Duodenal mucosa (tissue), 2 donors: ENCODE measurements around the gene HDGF.

Experiments
- H3K27ac ChIP-seq: one replicate; pipeline ENCODE4 v1.7.0; 2013; ENCODE audit warnings: low read depth, low read length
- H3K27me3 ChIP-seq, 2 donors: one replicate each; pipeline ENCODE4 v1.7.0; 2013; ENCODE audit warnings: low read length in 2 of 2, control low read depth in 1 of 2; ENCODE audit not compliant: insufficient read depth in 2 of 2, control insufficient read depth in 1 of 2
- H3K36me3 ChIP-seq, 2 donors: one replicate each; pipeline ENCODE4 v1.7.0; 2013; ENCODE audit warnings: low read length in 2 of 2, control low read depth in 1 of 2; ENCODE audit not compliant: insufficient read depth in 2 of 2, control insufficient read depth in 1 of 2
- H3K4me1 ChIP-seq, 2 donors: one replicate each; pipeline ENCODE4 v1.7.0; 2013; ENCODE audit warnings: low read length in 2 of 2, control low read depth in 1 of 2; ENCODE audit not compliant: insufficient read depth in 2 of 2, control insufficient read depth in 1 of 2
- H3K4me3 ChIP-seq, 2 donors: one replicate each; pipeline ENCODE4 v1.7.0; 2013; ENCODE audit warnings: low read length in 2 of 2, low read depth in 1 of 2
- H3K9ac ChIP-seq, 2 donors: one replicate each; pipeline ENCODE4 v1.7.0; 2013; ENCODE audit warnings: low read length in 2 of 2, low read depth in 1 of 2
- H3K9me3 ChIP-seq, 2 donors: one replicate each; pipeline ENCODE4 v1.7.0; 2013; ENCODE audit warnings: low read length in 2 of 2, control low read depth in 1 of 2; ENCODE audit not compliant: control insufficient read depth in 1 of 2

The HDGF gene

DNA sequence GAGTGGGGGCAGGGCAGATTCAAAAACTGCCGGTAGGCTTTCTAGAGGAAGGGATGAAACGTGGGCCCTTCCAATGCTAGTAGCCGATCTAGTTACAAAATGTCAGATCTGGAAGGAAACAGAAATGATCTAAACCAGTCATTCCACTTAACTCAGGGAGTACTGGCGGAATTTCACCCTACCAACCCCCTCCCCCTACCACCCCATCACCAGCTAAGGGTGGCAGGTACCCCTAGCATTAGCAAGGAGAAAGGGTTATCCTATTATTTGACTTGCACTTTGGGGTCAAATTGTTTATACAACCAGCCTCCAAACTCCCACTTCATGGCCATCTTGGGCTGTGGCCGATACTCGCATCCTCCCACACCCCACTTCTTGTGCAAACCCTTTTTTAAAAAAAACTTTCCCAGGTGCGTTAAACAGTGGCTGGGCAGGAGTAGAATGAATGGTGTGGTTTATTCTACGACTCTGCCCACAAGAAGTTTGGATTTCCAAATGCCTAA is 9.9 kb downstream of the HDGF start:
- peaks cover 27 to 31% of the 10 kb centered on the region in 2 donors for H3K4me1 ChIP-seq
- H3K27ac ChIP-seq = peak overlapping the region; percentile 67
- H3K9ac ChIP-seq = peak overlapping the region in 1 of 2 donors; percentile 35
- peaks cover 28 to 48% of the 10 kb centered on the region in 2 donors for H3K36me3 ChIP-seq
- no peaks in the 10 kb centered on the region for H3K9me3 ChIP-seq
- peak overlapping the region; percentile 41 to 65 for H3K4me3 ChIP-seq
- H3K27me3 ChIP-seq = no peaks in the 10 kb centered on the region

DNA sequence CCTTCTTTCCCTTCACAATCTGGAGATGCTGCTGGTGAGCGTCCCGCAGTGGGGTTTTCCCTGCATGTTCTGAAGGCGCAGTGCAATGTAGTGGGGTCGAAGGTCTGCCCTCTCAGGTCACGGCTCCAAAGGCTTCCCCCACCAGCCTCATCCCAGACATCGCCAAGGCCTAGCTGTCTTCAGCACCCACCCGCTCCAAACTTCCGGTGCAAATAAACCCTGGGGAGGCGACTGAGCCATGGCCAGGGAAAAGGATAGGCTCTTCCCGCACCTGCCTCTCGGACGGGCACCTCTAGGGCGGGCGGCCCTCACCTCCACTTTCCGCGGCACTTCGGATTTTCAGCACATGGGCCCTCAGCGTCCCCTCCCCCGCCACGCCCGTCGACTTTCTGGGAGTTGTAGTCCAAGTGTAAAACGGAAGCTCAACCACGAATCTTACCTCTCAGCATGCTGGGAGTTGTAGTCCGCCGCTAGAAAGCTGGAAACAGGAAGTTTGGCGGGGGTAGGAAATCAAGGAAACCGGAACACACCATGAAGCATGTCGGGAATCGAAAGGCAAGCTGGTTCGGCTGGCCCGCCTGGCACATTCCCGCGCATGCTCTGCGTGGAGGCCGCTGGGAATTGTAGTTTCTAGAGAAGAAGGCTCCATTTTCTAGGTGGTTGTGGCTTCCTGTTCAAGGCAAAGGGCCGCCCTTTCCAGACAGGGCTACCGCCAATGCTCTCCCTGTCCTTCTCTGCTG is 10.6 kb downstream of the HDGF start, which contains the start of gene MRPL24:
TSS of gene MRPL24 (minus strand) at position 348 of the 740 bp plus-strand sequence. CDS start 2,384 bp downstream, outside the sequence.
- H3K4me3 ChIP-seq = peak within 1 kb of the TSS; percentile 96 to 97
- H3K27ac ChIP-seq = peak within 1 kb of the TSS; percentile 67
- peak within 1 kb of the TSS; percentile 71 to 91 for H3K9ac ChIP-seq
- no peaks in the 10 kb centered on the region for H3K9me3 ChIP-seq
- peaks cover 20 to 26% of the 10 kb centered on the region in 2 donors for H3K4me1 ChIP-seq
- H3K27me3 ChIP-seq = no peaks in the 10 kb centered on the region
- peaks cover 28 to 52% of the 10 kb centered on the region in 2 donors for H3K36me3 ChIP-seq

- H3K4me3 ChIP-seq = peak overlapping the region; percentile 96 to 97
- peak overlapping the region; percentile 28 for H3K27ac ChIP-seq
- H3K4me1 ChIP-seq = peaks cover 14 to 21% of the 10 kb centered on the region in 2 donors
- peak overlapping the region; percentile 71 to 91 for H3K9ac ChIP-seq
- no peaks in the 10 kb centered on the region for H3K9me3 ChIP-seq
- H3K27me3 ChIP-seq = no peaks in the 10 kb centered on the region
- peaks cover 28 to 52% of the 10 kb centered on the region in 2 donors for H3K36me3 ChIP-seq
Measured at GRCh38 chr1:156740237-156740740, 11.2 kb downstream of the HDGF start.

DNA sequence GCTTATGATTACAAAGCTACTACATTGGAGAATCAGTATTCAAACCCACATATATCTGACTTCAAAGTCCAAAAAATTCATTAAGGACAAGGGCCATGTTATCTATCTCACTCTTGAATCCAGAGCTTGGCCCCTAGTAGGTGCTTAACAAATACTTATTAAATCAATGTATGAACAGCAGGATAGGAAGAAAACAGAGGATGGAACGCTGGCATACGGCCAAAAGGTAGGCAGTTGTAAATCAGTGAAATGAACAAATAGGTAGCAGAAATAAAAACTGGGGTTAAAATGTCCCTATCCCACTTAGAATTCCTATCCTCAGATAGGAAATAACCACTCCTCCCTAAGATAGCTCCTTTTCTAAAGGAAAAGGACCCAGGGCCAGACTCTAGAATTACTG is 12.6 kb downstream of the HDGF start:
- Histone ChIP-seq H3K4me3 (no peak overlapping the region), H3K4me1 (peaks cover 12 to 21% of the 10 kb centered on the region in 2 donors), H3K9me3 (no peaks in the 10 kb centered on the region), H3K9ac (no peak overlapping the region), H3K27me3 (no peaks in the 10 kb centered on the region), H3K36me3 (peaks cover 19 to 46% of the 10 kb centered on the region in 2 donors), H3K27ac (no peak overlapping the region)

DNA sequence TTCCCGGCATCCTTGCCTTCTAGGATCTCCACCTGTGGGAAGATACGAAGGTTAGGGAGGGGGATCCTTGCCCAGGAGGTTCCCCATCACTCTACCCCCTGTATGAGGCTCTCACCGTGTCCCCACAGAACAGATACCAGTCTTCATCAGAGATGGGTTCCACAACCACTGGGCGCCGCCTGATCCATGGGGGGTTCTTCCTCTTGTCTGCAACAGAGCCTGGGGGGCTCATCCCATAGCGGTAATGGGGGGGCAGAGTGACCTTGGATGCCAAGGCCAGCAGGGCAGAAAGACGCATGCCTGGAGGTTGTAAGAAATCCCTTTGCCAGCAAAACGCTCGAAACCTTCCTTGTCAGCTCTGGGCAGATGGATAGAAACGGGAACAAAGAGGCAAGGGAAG is 13.1 kb downstream of the HDGF start:
- no peak overlapping the region for H3K27ac ChIP-seq
- H3K36me3 ChIP-seq = peaks cover 14 to 46% of the 10 kb centered on the region in 2 donors

DNA sequence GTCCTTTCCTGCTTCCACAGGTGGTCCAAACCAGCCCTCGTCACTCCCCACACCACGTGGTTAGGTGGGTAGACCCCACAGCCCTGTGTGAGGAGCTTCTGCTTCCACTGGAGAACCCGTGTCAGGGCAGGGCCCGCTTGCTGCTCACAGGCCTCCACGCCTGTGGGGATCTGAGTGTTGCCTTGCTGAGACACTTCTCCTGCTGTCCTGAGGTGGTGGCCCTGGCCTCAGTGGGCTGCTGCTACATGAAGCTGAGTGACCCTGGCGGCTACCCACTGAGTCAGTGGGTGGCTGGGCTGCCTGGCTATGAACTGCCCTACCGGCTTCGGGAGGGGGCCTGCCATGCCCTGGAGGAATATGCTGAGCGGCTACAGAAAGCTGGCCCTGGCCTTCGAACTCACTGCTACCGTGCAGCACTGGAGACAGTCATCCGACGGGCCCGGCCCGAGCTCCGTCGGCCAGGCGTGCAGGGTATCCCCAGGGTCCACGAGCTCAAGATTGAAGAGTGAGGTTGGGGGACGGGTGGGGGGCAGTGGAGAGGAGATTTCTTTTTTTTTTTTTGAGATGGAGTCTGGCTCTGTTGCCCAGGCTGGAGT is 17.4 kb downstream of the HDGF start:
- Histone ChIP-seq H3K4me1 (peaks cover 8 to 11% of the 10 kb centered on the region in 2 donors), H3K9ac (no peak overlapping the region), H3K4me3 (no peak overlapping the region), H3K9me3 (no peaks in the 10 kb centered on the region), H3K27me3 (no peaks in the 10 kb centered on the region), H3K36me3 (peaks cover 11 to 52% of the 10 kb centered on the region in 2 donors), H3K27ac (no peak overlapping the region)

More for the DNA sequence above, 13.1 kb downstream of the HDGF start:
- Histone ChIP-seq H3K9ac (no peak overlapping the region), H3K4me1 (peaks cover 12 to 21% of the 10 kb centered on the region in 2 donors), H3K27me3 (no peaks in the 10 kb centered on the region), H3K9me3 (no peaks in the 10 kb centered on the region), H3K4me3 (no peak overlapping the region)

DNA sequence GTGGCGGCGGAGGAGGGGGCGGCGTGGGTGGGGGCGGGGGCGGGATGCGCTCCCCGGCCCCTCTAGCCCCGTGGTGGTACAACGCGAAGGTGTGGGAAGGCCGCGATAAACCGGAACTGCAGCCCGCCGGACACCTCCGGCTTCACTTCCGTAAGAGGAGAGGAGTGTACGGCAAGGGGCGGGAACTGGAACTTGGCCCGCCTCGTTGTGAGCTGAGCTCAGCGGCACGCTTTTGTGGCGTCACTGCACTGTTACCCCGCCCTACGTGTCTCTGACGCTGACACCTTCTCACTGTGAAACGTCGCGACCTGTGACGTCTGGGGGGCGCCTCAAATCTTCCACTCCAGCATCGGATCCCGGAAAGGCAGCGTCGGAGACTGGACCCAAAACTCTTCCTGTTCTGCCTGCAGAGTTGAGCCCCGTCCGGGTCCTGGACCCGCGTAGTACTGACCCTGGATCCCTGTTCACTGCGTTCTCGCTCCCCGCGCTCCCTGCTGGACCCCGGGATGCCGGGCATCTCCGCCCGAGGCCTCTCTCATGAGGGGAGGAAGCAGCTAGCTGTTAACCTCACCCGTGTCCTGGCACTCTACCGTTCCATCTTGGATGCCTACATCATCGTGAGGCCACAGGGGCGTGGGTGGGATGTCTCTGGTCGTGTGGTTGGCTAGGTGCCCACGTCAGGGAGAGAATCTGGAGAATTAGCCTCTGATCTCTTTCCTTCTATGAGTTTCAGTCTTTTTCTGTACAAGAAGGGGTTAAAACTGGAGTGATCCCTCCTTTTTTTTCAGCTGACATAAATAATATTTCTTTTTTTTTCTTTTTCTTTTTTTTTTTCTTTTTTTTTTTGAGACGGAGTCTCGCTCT is 22.6 kb downstream of the HDGF start, which contains the start of gene ISG20L2:
TSS of gene ISG20L2 (minus strand) at position 168 of the 864 bp plus-strand sequence. CDS start 1,114 bp downstream, outside the sequence.
- Histone ChIP-seq H3K27me3 (no peaks in the 10 kb centered on the region), H3K4me3 (peak within 1 kb of the TSS; percentile 99 to 100), H3K4me1 (peaks cover 41 to 44% of the 10 kb centered on the region in 2 donors), H3K36me3 (peaks cover 11 to 30% of the 10 kb centered on the region in 2 donors), H3K27ac (peak within 1 kb of the TSS; percentile 98), H3K9ac (peak within 1 kb of the TSS; percentile 100), H3K9me3 (no peaks in the 10 kb centered on the region)

DNA sequence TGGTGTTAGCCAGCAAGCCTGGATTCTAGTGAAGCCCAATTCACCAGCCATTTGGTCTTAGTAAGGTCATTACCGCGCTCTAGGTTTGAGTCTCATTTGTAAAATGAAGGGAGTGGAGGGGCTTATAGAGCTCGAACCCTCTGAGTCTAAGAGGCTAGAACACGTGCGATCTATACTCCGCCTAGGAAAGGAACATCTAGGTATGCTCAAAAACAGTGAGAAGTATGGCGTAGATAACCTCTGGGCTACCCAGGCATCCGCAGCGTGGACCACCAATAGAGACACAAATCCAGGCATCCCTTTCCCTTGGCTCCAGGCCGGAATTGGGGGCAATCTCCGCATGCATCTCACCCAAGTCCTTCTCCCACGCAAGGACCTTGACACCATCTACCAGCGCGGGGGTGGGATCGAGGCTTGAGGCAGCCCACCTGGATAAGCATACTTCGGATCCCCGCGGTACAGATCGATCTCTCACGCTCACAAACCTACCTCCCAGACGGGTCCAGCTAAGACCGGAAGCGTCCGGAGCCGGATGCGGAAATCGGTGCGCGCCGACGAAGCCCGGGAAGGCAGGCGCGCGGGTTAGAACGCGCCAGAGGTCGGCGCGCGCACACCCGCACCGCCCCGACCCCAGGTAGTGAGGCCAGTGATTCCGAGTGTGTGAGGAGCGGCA is 23.4 kb downstream of the HDGF start, which contains the start of gene METTL25B:
TSS of gene METTL25B (plus strand) at position 544 of the 673 bp plus-strand sequence. CDS start 636 bp downstream, outside the sequence.
- peaks cover 19 to 30% of the 10 kb centered on the region in 2 donors for H3K36me3 ChIP-seq
- peaks cover 41 to 44% of the 10 kb centered on the region in 2 donors for H3K4me1 ChIP-seq
- H3K9ac ChIP-seq = peak within 1 kb of the TSS; percentile 100
- peak within 1 kb of the TSS; percentile 99 to 100 for H3K4me3 ChIP-seq
- H3K9me3 ChIP-seq = no peaks in the 10 kb centered on the region
- H3K27me3 ChIP-seq = no peaks in the 10 kb centered on the region
- peak within 1 kb of the TSS; percentile 98 for H3K27ac ChIP-seq

GRCh38 chr1:156727492-156727891 is 24.0 kb downstream of the HDGF start:
- H3K27ac ChIP-seq = no peak overlapping the region
- peak overlapping the region; percentile 90 to 100 for H3K4me3 ChIP-seq

More at GRCh38 chr1:156727492-156727891, 24.0 kb downstream of the HDGF start:
- peaks cover 22 to 32% of the 10 kb centered on the region in 2 donors for H3K36me3 ChIP-seq
- peak overlapping the region; percentile 87 to 92 for H3K9ac ChIP-seq
- no peaks in the 10 kb centered on the region for H3K27me3 ChIP-seq
- no peaks in the 10 kb centered on the region for H3K9me3 ChIP-seq
- H3K4me1 ChIP-seq = peaks cover 41 to 44% of the 10 kb centered on the region in 2 donors
